ENCODE measurements around the gene KLHL35. TPM values are rescaled to one million over a fixed set of nuclear protein-coding genes. Genes with fewer than 3 reads are reported as not detected.

KLHL35 gene
- total RNA-seq, 2 experiments from 2014 or later: 0.21 TPM; not detected in 1

- ChIA-PET POLR2A (interaction anchor here (0.5 kb wide), 1 partner anchor 1576 kb away, joined by 3 read pairs; no protein-coding TSS in a partner anchor), CTCF (ENCODE audit: unreplicated experiment) (no interaction called here)
- intact Hi-C loops (cut with micrococcal nuclease; ENCODE audit: unreplicated experiment): no loop called here
- no TSS peak for BruUV-seq (replicated peaks)
- Histone ChIP-seq H4K20me1 (ENCODE audit: insufficient read depth, low read length) (no peaks in the 10 kb centered on the region), H2AFZ (ENCODE audit: low read length) (no peak overlapping the region), H3K4me3 (ENCODE audit: low read depth, low read length, poor library complexity, severe bottlenecking) (peak overlapping the region; percentile 11), H3K79me2 (ENCODE audit: insufficient read depth, low read depth, low read length) (no peaks in the 10 kb centered on the region), H3K4me1 (ENCODE audit: insufficient read depth, low read length, poor library complexity, severe bottlenecking) (no peaks in the 10 kb centered on the region), H3K9me2 (ENCODE audit: insufficient read depth, low read length) (no peaks in the 10 kb centered on the region), H3K4me2 (ENCODE audit: low read length) (peak overlapping the region; percentile 22; the same call in 1 of the 2 replicates), H3K36me3 (ENCODE audit: insufficient read depth, low read length) (no peaks in the 10 kb centered on the region), H3K9me3 (ENCODE audit: low read length) (no peaks in the 10 kb centered on the region), H3K27ac (ENCODE audit: low read depth, low read length, poor library complexity, severe bottlenecking) (no peak overlapping the region)
- TF ChIP-seq CTCF (conservative IDR thresholded peaks at IDR 0.05; ENCODE audit: low read length) (no peak), EZH2phosphoT487 (IDR thresholded peaks at IDR 0.05; ENCODE audit: borderline replicate concordance, low read depth, low read length) (no peak)
- DNase-seq (ENCODE audit: low spot score): peak; percentile 51
These were observed 4.7 kb downstream of the KLHL35 start for GRCh38 chr11:75428281-75428724.

GRCh38 chr11:75427181-75427580 is 5.8 kb downstream of the KLHL35 start:
- no peaks in the 10 kb centered on the region for H4K20me1 ChIP-seq (ENCODE audit: insufficient read depth, low read length)
- no peak overlapping the region for H2AFZ ChIP-seq (ENCODE audit: low read length)
- BruUV-seq (replicated peaks): no TSS peak
- no peaks in the 10 kb centered on the region for H3K4me1 ChIP-seq (ENCODE audit: insufficient read depth, low read length, poor library complexity, severe bottlenecking)
- ChIA-PET POLR2A (no interaction called here), CTCF (ENCODE audit: unreplicated experiment) (no interaction called here)
- intact Hi-C loops (cut with micrococcal nuclease; ENCODE audit: unreplicated experiment): no loop called here
- no peaks in the 10 kb centered on the region for H3K9me2 ChIP-seq (ENCODE audit: insufficient read depth, low read length)
- no peak overlapping the region for H3K4me2 ChIP-seq (ENCODE audit: low read length)
- H3K79me2 ChIP-seq (ENCODE audit: insufficient read depth, low read depth, low read length): no peaks in the 10 kb centered on the region
- H3K27ac ChIP-seq (ENCODE audit: low read depth, low read length, poor library complexity, severe bottlenecking): no peak overlapping the region
- TF ChIP-seq EZH2phosphoT487 (IDR thresholded peaks at IDR 0.05; ENCODE audit: borderline replicate concordance, low read depth, low read length) (no peak), CTCF (conservative IDR thresholded peaks at IDR 0.05; ENCODE audit: low read length) (no peak)
- no peak overlapping the region for H3K4me3 ChIP-seq (ENCODE audit: low read depth, low read length, poor library complexity, severe bottlenecking)
- H3K9me3 ChIP-seq (ENCODE audit: low read length): no peaks in the 10 kb centered on the region
- no peak for DNase-seq (ENCODE audit: low spot score)
- no peaks in the 10 kb centered on the region for H3K36me3 ChIP-seq (ENCODE audit: insufficient read depth, low read length)

GRCh38 chr11:75426720-75427086 is 6.3 kb downstream of the KLHL35 start:
- Histone ChIP-seq H3K27ac (ENCODE audit: low read depth, low read length, poor library complexity, severe bottlenecking) (no peak overlapping the region), H3K36me3 (ENCODE audit: insufficient read depth, low read length) (no peaks in the 10 kb centered on the region), H3K9me3 (ENCODE audit: low read length) (no peaks in the 10 kb centered on the region), H3K4me1 (ENCODE audit: insufficient read depth, low read length, poor library complexity, severe bottlenecking) (no peaks in the 10 kb centered on the region), H2AFZ (ENCODE audit: low read length) (no peak overlapping the region), H3K79me2 (ENCODE audit: insufficient read depth, low read depth, low read length) (no peaks in the 10 kb centered on the region), H3K4me2 (ENCODE audit: low read length) (no peak overlapping the region), H3K9me2 (ENCODE audit: insufficient read depth, low read length) (no peaks in the 10 kb centered on the region), H3K4me3 (ENCODE audit: low read depth, low read length, poor library complexity, severe bottlenecking) (no peak overlapping the region), H4K20me1 (ENCODE audit: insufficient read depth, low read length) (no peaks in the 10 kb centered on the region)
- DNase-seq (ENCODE audit: low spot score): no peak
- no TSS peak for BruUV-seq (replicated peaks)
- intact Hi-C loops (cut with micrococcal nuclease; ENCODE audit: unreplicated experiment): no loop called here
- POLR2A ChIA-PET: no interaction called here
- TF ChIP-seq CTCF (conservative IDR thresholded peaks at IDR 0.05; ENCODE audit: low read length) (no peak), EZH2phosphoT487 (IDR thresholded peaks at IDR 0.05; ENCODE audit: borderline replicate concordance, low read depth, low read length) (no peak)
- CTCF ChIA-PET (ENCODE audit: unreplicated experiment): no interaction called here
